ENCODE data around the gene ASB15.

DNA sequence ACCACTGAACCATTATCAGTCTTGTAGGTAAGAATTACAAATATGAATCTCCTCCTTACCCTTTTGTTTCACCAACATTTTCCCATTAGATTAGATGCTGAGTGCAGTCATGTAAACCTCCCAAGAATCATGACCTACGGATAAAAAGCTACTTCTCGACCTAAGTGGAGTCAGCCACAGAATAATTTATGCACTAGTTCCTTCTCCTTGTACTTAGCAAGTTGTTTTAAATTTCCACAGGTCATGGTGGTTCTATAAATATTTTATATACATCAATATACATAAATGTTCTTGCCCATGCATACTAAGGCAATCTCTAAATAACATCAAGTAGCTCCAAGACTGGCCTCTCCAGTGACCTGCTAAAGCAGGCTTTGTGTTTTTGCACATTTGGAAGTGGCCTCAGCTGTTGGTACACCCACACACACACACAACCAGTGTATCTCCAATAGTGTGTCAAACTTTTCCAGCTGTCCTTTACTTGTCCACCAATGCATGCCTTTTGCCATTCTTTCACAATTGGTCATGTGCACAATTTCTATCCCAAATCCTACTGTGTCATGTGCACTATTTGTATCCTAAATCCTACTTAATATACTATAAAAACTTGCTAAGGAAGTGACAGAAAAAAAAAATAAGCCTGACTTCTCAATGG lies 75.6 kb downstream of the ASB15 start:
- TF ChIP-seq, protein P1, sequence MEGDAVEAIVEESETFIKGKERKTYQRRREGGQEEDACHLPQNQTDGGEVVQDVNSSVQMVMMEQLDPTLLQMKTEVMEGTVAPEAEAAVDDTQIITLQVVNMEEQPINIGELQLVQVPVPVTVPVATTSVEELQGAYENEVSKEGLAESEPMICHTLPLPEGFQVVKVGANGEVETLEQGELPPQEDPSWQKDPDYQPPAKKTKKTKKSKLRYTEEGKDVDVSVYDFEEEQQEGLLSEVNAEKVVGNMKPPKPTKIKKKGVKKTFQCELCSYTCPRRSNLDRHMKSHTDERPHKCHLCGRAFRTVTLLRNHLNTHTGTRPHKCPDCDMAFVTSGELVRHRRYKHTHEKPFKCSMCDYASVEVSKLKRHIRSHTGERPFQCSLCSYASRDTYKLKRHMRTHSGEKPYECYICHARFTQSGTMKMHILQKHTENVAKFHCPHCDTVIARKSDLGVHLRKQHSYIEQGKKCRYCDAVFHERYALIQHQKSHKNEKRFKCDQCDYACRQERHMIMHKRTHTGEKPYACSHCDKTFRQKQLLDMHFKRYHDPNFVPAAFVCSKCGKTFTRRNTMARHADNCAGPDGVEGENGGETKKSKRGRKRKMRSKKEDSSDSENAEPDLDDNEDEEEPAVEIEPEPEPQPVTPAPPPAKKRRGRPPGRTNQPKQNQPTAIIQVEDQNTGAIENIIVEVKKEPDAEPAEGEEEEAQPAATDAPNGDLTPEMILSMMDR (conservative IDR thresholded peaks at IDR 0.05; ENCODE audit: low read depth, low read length): no peak
- no peak for TF ChIP-seq POLR2A (IDR thresholded peaks at IDR 0.05; ENCODE audit: low read depth, low read length)
- no peak for TF ChIP-seq MXI1 (IDR thresholded peaks at IDR 0.05; ENCODE audit: borderline replicate concordance, low read depth, low read length)
- no peak for TF ChIP-seq BHLHE40 (IDR thresholded peaks at IDR 0.05; ENCODE audit: low read depth, low read length)
- no peak for TF ChIP-seq SMC3 (IDR thresholded peaks at IDR 0.05; ENCODE audit: low read depth, low read length)
- no peak for TF ChIP-seq RFX5 (IDR thresholded peaks at IDR 0.05; ENCODE audit: low read depth, low read length)

Measured in IMR-90 (cell line).